Measurements from ENCODE around the gene TPD52L2.
A peak's percentile ranks its signal among the peaks of the same experiment; 100 is the strongest.

The TPD52L2 gene

GRCh38 chr20:63894358-63895201 is 29.5 kb downstream of the TPD52L2 start, which contains the start of gene DNAJC5:
DNAJC5 (plus strand) TSS chr20:63895126; CDS start chr20:63928346, 33,220 bp downstream.
- DNase-seq (ENCODE audit: low read depth), result peak; percentile 86
- TF ChIP-seq CTCF (conservative IDR thresholded peaks at IDR 0.05; ENCODE audit: control insufficient read depth, insufficient read depth, low read depth, low read length), result no peak

GRCh38 chr20:63895202-63895951 is 30.3 kb downstream of the TPD52L2 start:
- H3K4me3 ChIP-seq (ENCODE audit: control insufficient read depth, low read depth, low read length), result peak overlapping the region; percentile 53
- DNase-seq (ENCODE audit: low read depth), result no peak
- TF ChIP-seq CTCF (conservative IDR thresholded peaks at IDR 0.05; ENCODE audit: control insufficient read depth, insufficient read depth, low read depth, low read length), result no peak

More at GRCh38 chr20:63894358-63895201, 29.5 kb downstream of the TPD52L2 start, which contains the start of gene DNAJC5:
- peak within 1 kb of the TSS; percentile 58 for H3K4me3 ChIP-seq (ENCODE audit: control insufficient read depth, low read depth, low read length)

GRCh38 chr20:63895952-63896263 is 30.8 kb downstream of the TPD52L2 start:
- no peak for TF ChIP-seq CTCF (conservative IDR thresholded peaks at IDR 0.05; ENCODE audit: control insufficient read depth, insufficient read depth, low read depth, low read length)
- peak; percentile 31 for DNase-seq (ENCODE audit: low read depth)

GRCh38 chr20:63896264-63897105 is 31.4 kb downstream of the TPD52L2 start:
- DNase-seq (ENCODE audit: low read depth), result peak; percentile 15
- H3K4me3 ChIP-seq (ENCODE audit: control insufficient read depth, low read depth, low read length), result peak overlapping the region; percentile 53
- no peak for TF ChIP-seq CTCF (conservative IDR thresholded peaks at IDR 0.05; ENCODE audit: control insufficient read depth, insufficient read depth, low read depth, low read length)

More at GRCh38 chr20:63895952-63896263, 30.8 kb downstream of the TPD52L2 start:
- peak overlapping the region; percentile 53 for H3K4me3 ChIP-seq (ENCODE audit: control insufficient read depth, low read depth, low read length)

- H3K4me3 ChIP-seq (ENCODE audit: control insufficient read depth, low read depth, low read length), result no peak overlapping the region
- TF ChIP-seq CTCF (conservative IDR thresholded peaks at IDR 0.05; ENCODE audit: control insufficient read depth, insufficient read depth, low read depth, low read length), result no peak
- DNase-seq (ENCODE audit: low read depth), result no peak
These were observed 33.0 kb downstream of the TPD52L2 start for GRCh38 chr20:63897978-63898561.

Measured in fibroblast of mammary gland (primary cell).